Fibroblast of mammary gland (primary cell): ENCODE data around the gene KCNMA1.
"Not testable (repeated sequence)": the region's sequence is repeated elsewhere in the genome, so short reads cannot be mapped to it uniquely, and the experiment has no call there.

Source experiments
- DNase-seq: peaks from one replicate; pipeline ENCODE4 v3.0.0-alpha.2; 2010; ENCODE audit warnings: low read depth
- H3K4me3 ChIP-seq: 2 replicates; pipeline ENCODE4 v1.5.1; 2011; ENCODE audit warnings: low read depth, mild to moderate bottlenecking, low read length, moderate library complexity; ENCODE audit not compliant: control insufficient read depth
- CTCF ChIP-seq: conservative IDR thresholded peaks from 2 replicates; pipeline ENCODE4 v1.5.1; 2011; ENCODE audit warnings: low read depth, low read length, inconsistent platforms; ENCODE audit not compliant: control insufficient read depth, insufficient read depth

The KCNMA1 gene

GRCh38 chr10:77574438-77574837 lies 63.2 kb downstream of the KCNMA1 start:
- no peak for DNase-seq
- no peak for TF ChIP-seq CTCF
- no peak overlapping the region for H3K4me3 ChIP-seq

GRCh38 chr10:77572520-77572919 lies 65.1 kb downstream of the KCNMA1 start:
- DNase-seq, H3K4me3 ChIP-seq: not testable (repeated sequence)

GRCh38 chr10:77571490-77571889 lies 66.1 kb downstream of the KCNMA1 start:
- no peak overlapping the region for H3K4me3 ChIP-seq
- TF ChIP-seq CTCF = no peak
- no peak for DNase-seq

- DNase-seq = no peak
- no peak overlapping the region for H3K4me3 ChIP-seq
- TF ChIP-seq CTCF = no peak
Observed at GRCh38 chr10:77566914-77567566, 70.6 kb downstream of the KCNMA1 start.

GRCh38 chr10:77566236-77566635 lies 71.4 kb downstream of the KCNMA1 start:
- DNase-seq = no peak
- no peak for TF ChIP-seq CTCF
- no peak overlapping the region for H3K4me3 ChIP-seq

GRCh38 chr10:77565590-77566023 lies 72.0 kb downstream of the KCNMA1 start:
- DNase-seq = no peak
- TF ChIP-seq CTCF = no peak
- no peak overlapping the region for H3K4me3 ChIP-seq

- H3K4me3 ChIP-seq = no peak overlapping the region
- DNase-seq = peak; percentile 25
- no peak for TF ChIP-seq CTCF
Observed at GRCh38 chr10:77564731-77565589, 72.6 kb downstream of the KCNMA1 start.
